HTERT RPE-1 (cell line): Measurements from ENCODE around the gene CNMD.

Experiments
- in situ Hi-C: fragments of 300-500 bp; cut with MboI; formaldehyde crosslinking; loops from 4 replicates; pipeline ENCODE4 v1.14.3; 2020; ENCODE audit warnings: low sequenced_read_pairs

Gene CNMD

GRCh38 chr13:52739468-52740071, at the start of gene CNMD:
Gene CNMD, minus strand, starts transcription at chr13:52739820. Its CDS starts 119 bp downstream, at chr13:52739701.
- in situ Hi-C loops = no loop called here

- in situ Hi-C loops = no loop called here
Measured at GRCh38 chr13:52788011-52788410, 48.4 kb upstream of the CNMD start.

GRCh38 chr13:52787235-52787634, 47.6 kb upstream of the CNMD start:
- in situ Hi-C loops = no loop called here

- in situ Hi-C loops = no loop called here
Measured at GRCh38 chr13:52786766-52787165, 47.1 kb upstream of the CNMD start.

DNA sequence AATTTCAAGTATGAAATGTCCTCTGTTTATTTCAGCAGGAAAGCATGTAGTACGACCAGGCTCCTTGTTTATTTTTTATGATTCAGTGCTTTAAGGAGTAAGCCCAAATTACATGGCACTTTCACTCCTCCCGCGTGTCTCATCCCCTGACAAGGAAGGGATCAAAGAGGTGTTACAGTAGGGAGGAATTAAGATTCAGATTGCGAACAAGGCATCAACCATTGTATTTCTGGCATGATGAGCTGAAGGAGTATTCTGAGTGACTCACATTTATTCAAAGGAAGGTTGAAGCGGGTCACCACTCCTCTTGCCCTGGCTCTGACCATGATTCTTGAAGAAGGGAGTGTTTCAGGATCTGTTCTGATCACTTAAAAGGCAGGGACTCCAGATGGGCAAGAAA, 46.1 kb upstream of the CNMD start:
- in situ Hi-C loops = no loop called here

DNA sequence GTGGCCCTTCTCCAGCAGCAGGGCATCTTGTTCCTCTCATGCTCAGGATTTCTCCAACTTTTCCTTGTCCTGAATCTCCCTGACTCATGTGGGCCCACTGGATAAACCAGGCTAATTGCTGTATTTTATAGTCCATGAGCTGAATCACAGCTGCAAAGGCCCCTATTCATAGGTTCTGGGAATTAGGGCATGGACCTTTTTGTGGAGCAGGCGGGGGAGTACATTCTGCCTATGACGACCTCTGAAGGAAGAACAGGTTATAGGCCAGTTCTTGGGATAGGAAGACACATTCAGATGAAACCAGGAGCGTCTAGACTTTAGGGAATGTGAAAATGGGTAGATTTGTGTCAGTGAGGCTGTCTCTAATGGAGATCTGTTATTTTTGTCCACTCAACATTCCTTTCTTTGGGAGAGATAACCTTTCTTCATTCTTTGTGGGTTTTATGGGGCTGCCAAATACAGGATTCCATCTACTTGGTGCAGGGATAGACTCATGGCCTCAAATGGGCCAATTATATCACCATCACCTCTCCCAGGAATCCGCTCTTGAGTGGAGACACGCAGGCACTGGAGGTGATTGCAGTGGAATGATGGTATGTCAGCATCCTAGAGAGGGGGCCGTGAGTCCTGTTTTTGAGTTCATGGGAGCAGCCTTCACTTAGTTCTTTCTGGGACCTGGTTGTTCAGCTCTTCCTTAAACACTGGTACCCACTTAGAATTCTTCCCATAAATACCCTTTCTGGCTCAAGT, 45.1 kb upstream of the CNMD start:
- in situ Hi-C loops = no loop called here

- in situ Hi-C loops = no loop called here
Measured at GRCh38 chr13:52783943-52784342, 44.3 kb upstream of the CNMD start.

GRCh38 chr13:52782471-52783448, 43.1 kb upstream of the CNMD start:
- in situ Hi-C loops = no loop called here

DNA sequence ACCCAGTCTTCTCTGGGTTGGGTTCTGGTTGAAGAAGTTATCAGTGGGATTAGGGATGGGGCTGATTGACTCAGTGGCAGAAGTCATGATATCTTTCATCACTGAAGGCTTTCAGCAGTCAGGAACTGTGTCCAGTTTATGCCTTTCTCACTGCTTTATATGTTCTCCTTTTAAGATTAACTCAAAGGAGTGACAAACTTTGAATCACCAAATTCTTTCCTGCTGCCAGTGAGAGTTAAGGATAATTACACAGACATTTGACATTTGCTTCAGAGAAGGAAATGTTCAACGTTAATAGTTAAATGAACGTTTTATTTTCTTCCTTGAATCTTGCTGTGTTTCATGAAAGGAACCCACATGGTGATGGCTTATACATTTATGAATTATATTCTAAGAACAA, 41.0 kb upstream of the CNMD start:
- in situ Hi-C loops = no loop called here

DNA sequence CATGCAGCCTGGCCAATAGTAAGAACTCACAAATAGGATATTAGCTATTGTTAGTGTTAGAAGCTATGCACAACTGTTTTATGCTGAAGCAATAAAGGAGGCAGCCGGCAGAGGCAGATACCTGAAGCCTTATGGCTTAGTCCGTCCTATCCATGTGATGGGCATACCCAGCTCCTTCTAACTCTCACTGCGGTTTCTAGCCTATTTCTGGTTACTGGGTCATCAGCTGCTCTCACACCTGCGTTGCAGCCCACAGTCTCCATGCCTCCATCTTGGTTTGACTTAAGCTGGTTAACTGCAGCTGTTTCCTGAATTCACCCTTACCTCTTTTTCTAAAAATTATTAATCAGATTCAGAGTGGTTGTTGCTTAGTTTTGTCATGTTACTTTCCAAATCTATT, 40.5 kb upstream of the CNMD start:
- in situ Hi-C loops = no loop called here

- in situ Hi-C loops = no loop called here
Measured at GRCh38 chr13:52779103-52779502, 39.5 kb upstream of the CNMD start.

- in situ Hi-C loops = no loop called here
Measured at GRCh38 chr13:52776726-52777125, 37.1 kb upstream of the CNMD start.

DNA sequence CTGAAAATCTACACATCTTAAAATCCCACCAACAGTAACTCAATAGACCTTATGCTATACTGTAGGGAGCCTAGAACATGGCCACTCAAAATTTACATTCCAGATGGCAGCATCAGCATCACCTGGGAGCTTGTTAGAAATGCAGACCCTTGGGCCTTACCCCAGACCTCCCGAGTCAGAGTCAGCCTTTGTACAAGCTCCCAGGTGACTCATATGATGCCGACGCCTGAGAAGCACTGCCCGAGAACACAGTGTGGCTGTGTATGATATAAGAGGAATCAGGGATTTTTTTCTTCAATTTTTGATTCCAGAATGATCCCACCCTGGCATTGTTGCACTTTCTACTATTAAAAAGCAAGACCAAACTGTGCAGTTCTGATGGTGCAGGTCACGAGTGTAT, 35.9 kb upstream of the CNMD start:
- in situ Hi-C loops = no loop called here

GRCh38 chr13:52767949-52768516, 28.4 kb upstream of the CNMD start:
- in situ Hi-C loops = no loop called here

DNA sequence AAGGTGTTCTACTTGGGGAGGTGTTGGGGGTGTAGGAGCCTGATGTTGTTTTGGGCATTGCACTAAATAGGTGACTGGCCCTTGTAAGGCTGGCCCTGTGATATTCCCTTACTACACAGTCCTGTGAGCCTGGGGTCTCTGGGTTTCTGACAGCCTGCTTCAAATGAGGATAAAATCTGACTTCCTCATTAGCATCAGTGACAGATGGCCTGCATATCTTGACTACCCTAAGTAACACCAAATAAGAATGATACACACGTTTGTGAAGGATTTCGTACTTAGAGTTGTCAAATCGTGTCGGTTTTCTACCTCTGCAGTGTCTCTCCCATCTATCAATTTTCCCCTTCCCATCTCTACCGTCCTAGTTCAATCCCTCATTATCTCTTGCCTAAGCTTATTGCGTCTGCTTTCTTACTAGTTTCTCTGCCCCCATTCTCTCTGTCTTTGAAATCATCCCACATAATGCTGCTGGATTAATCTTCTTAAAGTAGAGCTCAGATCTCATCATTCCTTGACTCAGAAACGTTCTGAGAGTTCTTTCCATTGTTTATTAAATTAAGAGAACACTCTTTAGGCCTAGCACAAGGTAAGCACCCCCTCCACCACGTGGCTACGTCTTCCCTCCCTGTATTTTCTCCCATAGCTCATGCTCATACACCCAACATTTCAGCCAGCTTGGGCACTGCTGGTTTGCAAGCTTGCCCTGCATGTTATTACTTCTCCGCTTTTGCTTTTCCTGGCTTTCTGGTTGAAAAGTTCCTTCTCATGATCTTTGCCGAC, 26.2 kb upstream of the CNMD start:
- in situ Hi-C loops = no loop called here

DNA sequence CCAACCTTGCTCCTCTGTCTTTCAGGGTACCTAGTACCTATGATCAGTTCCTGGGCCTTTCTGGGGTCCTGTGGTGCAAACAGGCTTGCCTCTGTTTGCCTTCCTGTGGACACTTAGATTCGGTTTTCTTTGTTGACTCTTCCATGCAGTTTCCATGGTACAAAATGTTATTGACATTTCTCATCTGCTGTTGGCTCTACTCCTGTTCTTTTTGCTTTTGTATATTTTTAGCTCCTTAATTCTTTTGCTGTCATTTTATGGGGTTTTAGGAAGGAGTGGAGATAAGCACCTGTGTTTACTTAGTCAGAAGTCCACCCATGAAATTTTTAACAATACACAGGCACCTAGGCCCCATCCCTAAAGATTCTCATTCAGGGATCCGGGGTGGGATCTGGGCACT, 20.5 kb upstream of the CNMD start:
- in situ Hi-C loops = no loop called here

DNA sequence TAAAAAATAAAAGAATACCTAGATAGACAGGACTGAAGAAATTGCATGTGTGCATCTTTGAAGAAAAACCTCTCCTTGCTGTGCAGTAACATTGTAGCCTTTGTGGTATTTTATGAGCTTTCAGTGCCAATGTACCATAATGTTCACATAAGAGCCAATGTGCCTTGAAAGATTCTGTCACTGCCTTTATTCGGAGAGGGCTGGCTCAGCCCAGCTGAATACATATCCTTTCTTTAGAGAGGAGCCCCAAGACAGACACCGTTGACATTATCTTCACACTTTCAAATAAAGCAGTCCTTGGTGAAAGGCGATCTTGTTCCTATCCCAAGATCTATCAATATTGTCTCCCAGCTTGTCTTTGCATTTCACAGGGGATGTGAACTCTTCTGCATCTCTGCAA, 18.5 kb upstream of the CNMD start:
- in situ Hi-C loops = no loop called here

DNA sequence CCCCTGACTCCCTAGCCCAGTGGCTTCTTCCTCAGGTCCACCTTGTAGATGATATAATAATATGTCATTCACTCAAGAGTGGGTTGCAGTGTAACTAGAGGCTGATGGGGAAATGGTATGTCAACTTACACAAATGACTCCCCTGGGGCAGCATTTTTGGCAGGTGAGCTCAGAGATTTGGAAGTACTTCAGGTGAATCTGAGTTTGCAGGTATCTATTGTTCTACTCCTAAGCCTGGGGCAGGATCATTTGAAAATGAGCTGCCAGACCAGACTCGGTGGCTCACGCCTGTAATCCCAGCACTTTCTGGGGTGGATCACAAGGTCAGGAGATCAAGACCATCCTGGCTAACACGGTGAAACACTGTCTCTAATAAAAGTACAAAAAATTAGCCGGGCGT, 11.6 kb upstream of the CNMD start:
- in situ Hi-C loops = no loop called here

- in situ Hi-C loops = no loop called here
Measured at GRCh38 chr13:52750713-52751112, 11.1 kb upstream of the CNMD start.

DNA sequence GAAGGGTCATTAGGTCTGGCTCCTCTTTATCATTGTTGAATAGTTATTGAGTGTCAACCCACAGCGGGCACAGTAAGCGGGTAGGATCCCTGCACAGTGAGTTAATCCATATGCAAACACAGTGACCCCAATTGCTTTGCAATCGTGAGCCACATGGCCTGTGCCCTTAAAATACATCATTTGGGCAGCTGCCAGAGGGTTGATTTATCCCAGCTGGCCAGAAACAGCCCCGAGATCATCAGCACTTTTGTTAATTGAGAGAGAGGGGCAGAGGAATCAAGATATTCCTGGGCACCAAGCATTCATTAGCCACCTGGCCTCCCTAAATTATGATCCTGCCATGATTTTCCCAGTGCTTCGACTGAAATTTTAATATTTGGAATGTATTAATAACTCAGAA, 9.8 kb upstream of the CNMD start:
- in situ Hi-C loops = no loop called here

DNA sequence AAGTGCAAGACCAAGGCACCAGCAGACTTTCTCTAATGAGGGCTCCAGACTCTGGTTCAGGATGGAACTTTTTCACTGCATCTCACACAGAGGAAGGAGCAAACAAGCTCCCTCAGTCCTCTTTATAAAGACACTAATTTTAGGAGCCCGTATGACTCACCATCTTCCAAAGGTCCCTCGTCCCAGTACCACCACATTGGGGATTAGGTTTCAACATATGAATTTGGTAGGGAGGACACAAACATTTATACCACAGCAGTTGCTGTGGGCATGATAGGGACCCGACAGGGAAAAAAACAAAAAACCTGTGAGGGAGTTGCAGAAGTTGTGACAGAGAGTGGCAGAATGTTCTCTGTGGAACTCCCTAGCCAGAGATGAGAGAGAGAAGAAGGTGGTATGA, 6.5 kb upstream of the CNMD start:
- in situ Hi-C loops = no loop called here
